ENCODE measurements around the gene PTCSC3.

GRCh38 chr14:36183402-36183801 lies 6.9 kb upstream of the PTCSC3 start:
- TF ChIP-seq MAX (CRISPR knock-in tag; IDR thresholded peaks at IDR 0.05) (no peak), NRF1 (conservative IDR thresholded peaks at IDR 0.05 in 1 of 2, IDR thresholded peaks at IDR 0.05 in 1 of 2) (no peak), CTCF (IDR thresholded peaks at IDR 0.05 in 2 of 3, conservative IDR thresholded peaks at IDR 0.05 in 1 of 3; ENCODE audit: insufficient read depth in 2 of 3, low read depth in 1 of 3, low read length in 3 of 3) (no peak), EGR1 (conservative IDR thresholded peaks at IDR 0.05) (no peak), CHD1 (IDR thresholded peaks at IDR 0.05; ENCODE audit: low read length) (no peak), ZBTB34 (CRISPR knock-in tag; IDR thresholded peaks at IDR 0.05) (no peak), BHLHE40 (IDR thresholded peaks at IDR 0.05; ENCODE audit: low read length) (no peak), NKRF (IDR thresholded peaks at IDR 0.05; ENCODE audit: borderline replicate concordance) (no peak), ZNF140 (CRISPR knock-in tag; IDR thresholded peaks at IDR 0.05) (no peak), XRCC5 (IDR thresholded peaks at IDR 0.05; ENCODE audit: low read depth, low read length) (no peak), TEAD4 (IDR thresholded peaks at IDR 0.05; ENCODE audit: low read length) (no peak), TEAD4 (CRISPR knock-in tag; IDR thresholded peaks at IDR 0.05; ENCODE audit: borderline replicate concordance) (no peak), ZFP91 (CRISPR knock-in tag; IDR thresholded peaks at IDR 0.05) (no peak), MAFK (IDR thresholded peaks at IDR 0.05; ENCODE audit: low read length) (no peak; the same call in 1 of the 2 replicates)

Data from K562 (cell line).